HepG2 (cell line): ENCODE results near the gene NRIP2. TPM values are rescaled to one million over a fixed set of nuclear protein-coding genes. Genes with fewer than 3 reads are reported as not detected.

Source experiments
- ATF5 ChIP-seq: sonication (generic); formaldehyde crosslinking; IDR thresholded peaks from 2 replicates; pipeline ENCODE4 v1.4.0; 2020; ENCODE audit warnings: mild to moderate bottlenecking, low read depth, missing genetic modification reagents
- CENPT ChIP-seq: sonication (generic); formaldehyde crosslinking; IDR thresholded peaks from 2 replicates; pipeline ENCODE4 v1.8.0; 2022; ENCODE audit warnings: low read depth, mild to moderate bottlenecking, moderate library complexity, missing genetic modification reagents
- GATAD2A ChIP-seq: IDR thresholded peaks from 2 replicates; pipeline ENCODE4 v1.6.1; 2016
- HNRNPL ChIP-seq: fragments of 200-400 bp; formaldehyde crosslinking; IDR thresholded peaks from 2 replicates; pipeline ENCODE4 v1.6.1; 2017; ENCODE audit warnings: mild to moderate bottlenecking, low read depth, low read length
- HOXA5 ChIP-seq: sonication (generic); formaldehyde crosslinking; IDR thresholded peaks from 2 replicates; pipeline ENCODE4 v1.4.0; 2020; ENCODE audit warnings: missing genetic modification reagents
- KDM1A ChIP-seq: IDR thresholded peaks from 2 replicates; pipeline ENCODE4 v1.6.1; 2016; ENCODE audit warnings: missing compliant biosample characterization
- MNT ChIP-seq: fragments of 450-650 bp; IDR thresholded peaks from 2 replicates; pipeline ENCODE4 v1.6.1; 2016
- PHF21A ChIP-seq: sonication (generic); formaldehyde crosslinking; IDR thresholded peaks from 2 replicates; pipeline ENCODE4 v1.5.0; 2020; ENCODE audit warnings: mild to moderate bottlenecking, missing genetic modification reagents
- PLRG1 ChIP-seq: fragments of 450-650 bp; conservative IDR thresholded peaks from 2 replicates; pipeline ENCODE4 v1.6.1; 2016
- PRDM10 ChIP-seq: sonication (generic); formaldehyde crosslinking; IDR thresholded peaks from 2 replicates; pipeline ENCODE4 v1.4.0; 2020; ENCODE audit warnings: low read depth, missing genetic modification reagents
- REXO4 ChIP-seq: sonication (generic); formaldehyde crosslinking; IDR thresholded peaks from 2 replicates; pipeline ENCODE4 v1.8.0; 2022; ENCODE audit warnings: missing genetic modification reagents, mild to moderate bottlenecking, borderline replicate concordance
- RORA ChIP-seq: sonication (generic); formaldehyde crosslinking; IDR thresholded peaks from 2 replicates; pipeline ENCODE4 v1.5.0; 2020; ENCODE audit warnings: mild to moderate bottlenecking, missing genetic modification reagents, moderate library complexity
- TFE3 ChIP-seq: IDR thresholded peaks from 2 replicates; pipeline ENCODE4 v1.6.1; 2016
- ZBED4 ChIP-seq: sonication (generic); formaldehyde crosslinking; IDR thresholded peaks from 2 replicates; pipeline ENCODE4 v1.4.0; 2020; ENCODE audit warnings: missing genetic modification reagents, borderline replicate concordance
- ZBTB21 ChIP-seq: sonication (generic); formaldehyde crosslinking; IDR thresholded peaks from 2 replicates; pipeline ENCODE4 v1.4.0; 2020; ENCODE audit warnings: missing genetic modification reagents
- ZNF256 ChIP-seq: sonication (generic); formaldehyde crosslinking; conservative IDR thresholded peaks from 2 replicates; pipeline ENCODE4 v1.4.0; 2020; ENCODE audit warnings: missing genetic modification reagents
- ZNF557 ChIP-seq: sonication (generic); formaldehyde crosslinking; IDR thresholded peaks from 2 replicates; pipeline ENCODE4 v1.4.0; 2020; ENCODE audit warnings: missing genetic modification reagents
- ZNF605 ChIP-seq: sonication (generic); formaldehyde crosslinking; IDR thresholded peaks from 2 replicates; pipeline ENCODE4 v1.8.0; 2022; ENCODE audit warnings: mild to moderate bottlenecking, missing genetic modification reagents
- ZNF703 ChIP-seq: sonication (generic); formaldehyde crosslinking; IDR thresholded peaks from 2 replicates; pipeline ENCODE4 v1.5.1; 2020; ENCODE audit warnings: missing genetic modification reagents, mild to moderate bottlenecking, moderate library complexity, borderline replicate concordance
- ZNF768 ChIP-seq: sonication (generic); formaldehyde crosslinking; IDR thresholded peaks from 2 replicates; pipeline ENCODE4 v1.4.0; 2020; ENCODE audit warnings: missing genetic modification reagents
- ZNF777 ChIP-seq: sonication (generic); formaldehyde crosslinking; IDR thresholded peaks from 2 replicates; pipeline ENCODE4 v1.4.0; 2020; ENCODE audit warnings: missing genetic modification reagents
- polyA plus RNA-seq, 8 experiments: library from polyadenylated mRNA; depleted of rRNA in 3 of 8; stranded (reverse) in 7 of 8; unstranded in 1 of 8; fragments of >200 nt; fragmentation: Illumina TruSeq in 4 of 8; extraction: Trizol in 4 of 8; gene quantifications; 2 replicates each; pipeline versions ENCODE4 v1.2.1 to v1.2.3, GENCODE V29; 2011 to 2016; ENCODE audit warnings: low read depth in 4 of 8, missing spikeins in 1 of 8, mixed read lengths in 1 of 8; ENCODE audit not compliant: insufficient read depth in 1 of 8
- total RNA-seq, 5 experiments: library from RNA; depleted of rRNA; stranded (reverse); fragments of >200 nt; fragmentation: Illumina TruSeq; extraction: Trizol; gene quantifications; 2 replicates each; pipeline ENCODE4 v1.2.3, GENCODE V29; 2016; ENCODE audit warnings: low read depth in 1 of 5

Gene NRIP2
- total and polyA plus RNA-seq, 2 of the 13 experiments (the other 11 are each of a cell fraction or from before 2014, with no cell fraction given): not detected

GRCh38 chr12:2876431-2877046, 41.7 kb upstream of the NRIP2 start (continued):
- TF ChIP-seq PRDM10 (no peak), GATAD2A (no peak), RORA (CRISPR knock-in tag) (no peak), ZNF768 (CRISPR knock-in tag) (no peak; the same call in 1 of the 2 replicates), ZNF557 (CRISPR knock-in tag) (no peak), ZNF256 (CRISPR knock-in tag) (no peak), ZBTB21 (no peak), ATF5 (CRISPR knock-in tag) (no peak), ZBED4 (CRISPR knock-in tag) (no peak), PLRG1 (no peak), PHF21A (CRISPR knock-in tag) (no peak), HOXA5 (CRISPR knock-in tag) (no peak), ZNF777 (CRISPR knock-in tag) (no peak), MNT (no peak), HNRNPL (no peak), KDM1A (no peak), REXO4 (CRISPR knock-in tag) (no peak), ZNF703 (no peak), ZNF605 (no peak), CENPT (CRISPR knock-in tag) (no peak), TFE3 (CRISPR knock-in tag) (no peak)
